Keratinocyte (primary cell): ENCODE results near the gene L3MBTL4. TPM values are rescaled to one million over a fixed set of nuclear protein-coding genes. Genes with fewer than 3 reads are reported as not detected.

ENCODE experiments used
- DNase-seq: peaks from one replicate; pipeline ENCODE4 v3.0.0-alpha.2; 2011; ENCODE audit warnings: low read depth, missing footprints, low spot score
- FAIRE-seq: peaks from 2 replicates; lab custom pipeline; 2011; peaks lifted over from hg19 to GRCh38; lab: Jason Lieb, UNC
- H2AFZ ChIP-seq: 2 replicates; pipeline ENCODE4 v1.6.0; 2012; ENCODE audit warnings: low read length, control low read depth, inconsistent platforms; ENCODE audit not compliant: control insufficient read depth
- H3K27ac ChIP-seq: 2 replicates; pipeline ENCODE4 v1.5.1; 2011; ENCODE audit warnings: low read length; ENCODE audit not compliant: control insufficient read depth, insufficient read depth
- H3K27me3 ChIP-seq: 3 replicates; pipeline ENCODE4 v1.6.0; 2011; ENCODE audit warnings: low read length; ENCODE audit not compliant: control insufficient read depth, insufficient read depth; ENCODE audit errors: extremely low read depth
- H3K36me3 ChIP-seq, 2 experiments: 2 replicates in 1 of 2; 3 replicates in 1 of 2; pipeline ENCODE4 v1.5.1; 2011; ENCODE audit warnings: low read length in 2 of 2, mild to moderate bottlenecking in 1 of 2; ENCODE audit not compliant: control insufficient read depth in 2 of 2, insufficient read depth in 2 of 2; ENCODE audit errors: extremely low read depth in 1 of 2
- H3K4me1 ChIP-seq: 3 replicates; pipeline ENCODE4 v1.5.1; 2011; ENCODE audit warnings: low read length; ENCODE audit not compliant: control insufficient read depth, insufficient read depth; ENCODE audit errors: extremely low read depth
- H3K4me2 ChIP-seq: 3 replicates; pipeline ENCODE4 v1.6.0; 2011; ENCODE audit warnings: low read depth, low read length; ENCODE audit not compliant: control insufficient read depth, insufficient read depth; ENCODE audit errors: extremely low read depth
- H3K4me3 ChIP-seq, 3 experiments: fragments of 200-600 bp in 1 of 3; sonication (generic) in 1 of 3; 2 replicates in 2 of 3; 3 replicates in 1 of 3; pipeline ENCODE4 v1.5.1; 2011 to 2016; ENCODE audit warnings: low read length in 3 of 3, mild to moderate bottlenecking in 3 of 3, control low read depth in 2 of 3, inconsistent platforms in 1 of 3, low read depth in 1 of 3, mixed read lengths in 1 of 3, mixed run types in 1 of 3, moderate library complexity in 1 of 3; ENCODE audit not compliant: control insufficient read depth in 2 of 3, insufficient read depth in 2 of 3; ENCODE audit errors: extremely low read depth in 1 of 3
- H3K79me2 ChIP-seq: 2 replicates; pipeline ENCODE4 v1.6.0; 2012; ENCODE audit warnings: low read length; ENCODE audit not compliant: control insufficient read depth, insufficient read depth
- H3K9ac ChIP-seq: 3 replicates; pipeline ENCODE4 v1.6.0; 2011; ENCODE audit warnings: low read length; ENCODE audit not compliant: control insufficient read depth, insufficient read depth; ENCODE audit errors: extremely low read depth
- H3K9me1 ChIP-seq: 3 replicates; pipeline ENCODE4 v1.6.0; 2011; ENCODE audit warnings: low read length; ENCODE audit not compliant: control insufficient read depth, insufficient read depth; ENCODE audit errors: extremely low read depth
- H3K9me3 ChIP-seq: 2 replicates; pipeline ENCODE4 v1.5.1; 2012; ENCODE audit warnings: low read depth, low read length; ENCODE audit not compliant: control insufficient read depth
- H4K20me1 ChIP-seq: 3 replicates; pipeline ENCODE4 v1.6.0; 2011; ENCODE audit warnings: low read length; ENCODE audit not compliant: control insufficient read depth, insufficient read depth; ENCODE audit errors: extremely low read depth
- CTCF ChIP-seq, 3 experiments: IDR thresholded peaks in 1 of 3; conservative IDR thresholded peaks in 1 of 3; optimal IDR thresholded peaks in 1 of 3; 2 replicates in 2 of 3; 3 replicates in 1 of 3; pipeline versions ENCODE3 to v1.5.1; 2011; ENCODE audit warnings: low read length in 3 of 3, mild to moderate bottlenecking in 3 of 3, moderate library complexity in 2 of 3, control low read depth in 1 of 3, inconsistent platforms in 1 of 3; ENCODE audit not compliant: insufficient read depth in 2 of 3; ENCODE audit errors: extremely low read depth in 1 of 3
- EZH2 ChIP-seq: IDR thresholded peaks from one replicate; pipeline ENCODE4 v1.6.1; 2012; ENCODE audit warnings: inconsistent platforms, mild to moderate bottlenecking, low read length, moderate library complexity
- dilution Hi-C: fragments of 300-500 bp; cut with MboI; formaldehyde crosslinking; loops from one replicate; pipeline ENCODE4 v1.7.0; 2020; ENCODE audit warnings: low sequenced_read_pairs; ENCODE audit not compliant: extremely low pct_ligation_motif_present
- polyA plus RNA-seq, 5 experiments: library from polyadenylated mRNA; depleted of rRNA in 3 of 5; stranded (reverse) in 3 of 5; stranded (forward) in 1 of 5; unstranded in 1 of 5; fragments of >200 nt; gene quantifications; 1 replicate in 1 of 5; 2 replicates in 3 of 5; 3 replicates in 1 of 5; pipeline versions ENCODE4 v1.2.1 to v1.2.3, GENCODE V29; 2011 to 2012; ENCODE audit warnings: missing spikeins in 2 of 5, low read depth in 1 of 5, low replicate concordance in 1 of 5

Gene L3MBTL4
- polyA plus RNA-seq, 1 donor (not counting 4 experiments of a cell fraction or from before 2014, with no cell fraction given), result 0.17 TPM

GRCh38 chr18:6146307-6146661 is 268.4 kb downstream of the L3MBTL4 start:
- Histone ChIP-seq H3K36me3 (no peaks in the 10 kb centered on the region), H3K27me3 (no peaks in the 10 kb centered on the region), H4K20me1 (no peaks in the 10 kb centered on the region), H3K9me1 (no peaks in the 10 kb centered on the region), H2AFZ (no peak overlapping the region), H3K79me2 (no peaks in the 10 kb centered on the region), H3K4me3 (no peak overlapping the region), H3K4me1 (no peaks in the 10 kb centered on the region), H3K9ac (no peak overlapping the region), H3K4me2 (no peak overlapping the region), H3K9me3 (no peaks in the 10 kb centered on the region), H3K27ac (no peak overlapping the region)
- no peak for TF ChIP-seq CTCF (optimal IDR thresholded peaks at IDR 0.05 in 1 of 3, IDR thresholded peaks at IDR 0.05 in 1 of 3, conservative IDR thresholded peaks at IDR 0.05 in 1 of 3; ENCODE audit: extremely low read depth in 1 of 3, insufficient read depth in 2 of 3, low read length in 3 of 3)
- TF ChIP-seq EZH2, result no peak
- DNase-seq, result no peak
- no peak for FAIRE-seq
- dilution Hi-C loops, result no loop called here

- H4K20me1 ChIP-seq, result no peaks in the 10 kb centered on the region
- H3K4me3 ChIP-seq, result no peak overlapping the region
- no peaks in the 10 kb centered on the region for H3K36me3 ChIP-seq
- dilution Hi-C loops, result no loop called here
- H3K9ac ChIP-seq, result no peak overlapping the region
- H3K4me2 ChIP-seq, result no peak overlapping the region
- H2AFZ ChIP-seq, result no peak overlapping the region
- H3K27me3 ChIP-seq, result no peaks in the 10 kb centered on the region
- no peak for DNase-seq
- H3K4me1 ChIP-seq, result no peaks in the 10 kb centered on the region
- FAIRE-seq, result no peak
- no peaks in the 10 kb centered on the region for H3K9me3 ChIP-seq
- TF ChIP-seq EZH2, result no peak
- TF ChIP-seq CTCF (optimal IDR thresholded peaks at IDR 0.05 in 1 of 3, IDR thresholded peaks at IDR 0.05 in 1 of 3, conservative IDR thresholded peaks at IDR 0.05 in 1 of 3; ENCODE audit: extremely low read depth in 1 of 3, insufficient read depth in 2 of 3, low read length in 3 of 3), result no peak
- no peak overlapping the region for H3K27ac ChIP-seq
- no peaks in the 10 kb centered on the region for H3K9me1 ChIP-seq
- no peaks in the 10 kb centered on the region for H3K79me2 ChIP-seq
Observed at GRCh38 chr18:6145645-6146306, 268.9 kb downstream of the L3MBTL4 start.
